ENCODE results near the gene ATP6V0C. TPM values are rescaled to one million over a fixed set of nuclear protein-coding genes. Genes with fewer than 3 reads are reported as not detected.
A peak's percentile ranks its signal among the peaks of the same experiment; 100 is the strongest.

ATP6V0C gene
- total RNA-seq (2016; rRNA removed; fragmentation: Illumina TruSeq; extraction: Trizol): 7.2 and 10.4 TPM in 2 replicates
- total RNA-seq (2016; cell fraction: cytosol; rRNA removed; fragmentation: Illumina TruSeq; extraction: Trizol; ENCODE audit: low read depth): 7.6 and 9.4 TPM in 2 replicates
- 5.7 and 10.1 TPM in 2 replicates for total RNA-seq (2016; cell fraction: insoluble cytoplasmic fraction; rRNA removed; fragmentation: Illumina TruSeq; extraction: Trizol)
- 11.1 and 14.0 TPM in 2 replicates for total RNA-seq (2016; cell fraction: membrane; rRNA removed; fragmentation: Illumina TruSeq; extraction: Trizol)
- 13.6 and 17.3 TPM in 2 replicates for total RNA-seq (2016; cell fraction: nucleus; rRNA removed; fragmentation: Illumina TruSeq; extraction: Trizol)
- 20.1 and 21.1 TPM in 2 replicates for polyA plus RNA-seq (2011; rRNA removed)
- 29.7 and 32.0 TPM in 2 replicates for polyA plus RNA-seq (2011; cell fraction: cytosol; rRNA removed)
- polyA plus RNA-seq (2011; cell fraction: nucleus; rRNA removed): 42.5 and 51.4 TPM in 2 replicates
- 133 and 154 TPM in 2 replicates for polyA plus RNA-seq (2012)
- 106 and 119 TPM in 2 replicates for polyA plus RNA-seq (2016; cell fraction: cytosol; fragmentation: Illumina TruSeq; extraction: Trizol; ENCODE audit: low read depth)
- 50.3 and 60.7 TPM in 2 replicates for polyA plus RNA-seq (2016; cell fraction: insoluble cytoplasmic fraction; fragmentation: Illumina TruSeq; extraction: Trizol; ENCODE audit: low read depth)
- polyA plus RNA-seq (2016; cell fraction: membrane; fragmentation: Illumina TruSeq; extraction: Trizol; ENCODE audit: low read depth): 97.9 and 104 TPM in 2 replicates
- 168 and 190 TPM in 2 replicates for polyA plus RNA-seq (2016; cell fraction: nucleus; fragmentation: Illumina TruSeq; extraction: Trizol; ENCODE audit: insufficient read depth, low read depth)
- polyA minus RNA-seq (2011; rRNA and poly(A)+ RNA removed; ENCODE audit: low replicate concordance): 20.0 and 29.5 TPM in 2 replicates
- 52.8 and 62.5 TPM in 2 replicates for polyA minus RNA-seq (2011; cell fraction: cytosol; rRNA and poly(A)+ RNA removed)
- 10.4 and 11.5 TPM in 2 replicates for polyA minus RNA-seq (2011; cell fraction: nucleus; rRNA and poly(A)+ RNA removed)
- percentile 64 among the genes with signal in this experiment for Bru-seq, nascent RNA
- BruChase-seq, experiment 1, labeled RNA remaining after a 6-hour chase: percentile 70 among the genes with signal in this experiment
- percentile 64 among the genes with signal in this experiment for BruChase-seq, experiment 2, labeled RNA remaining after a 2-hour chase
- long read RNA-seq, experiment 1, transcript ATP6V0C-201 (3 exons, 1,175 nt): major isoform, 23 of 24 reads
- long read RNA-seq, experiment 1, partial matches to known transcripts: 0 of 24 reads
- long read RNA-seq, experiment 1, other reads (novel, unspliced or antisense): 0 of 24 reads
- long read RNA-seq, experiment 2, transcript ATP6V0C-201 (3 exons, 1,175 nt): major isoform, 525 of 540 reads
- long read RNA-seq, experiment 2, transcript ATP6V0C-202 (2 exons, 1,081 nt): minor isoform, 11 of 540 reads
- long read RNA-seq, experiment 2, partial matches to known transcripts: 2 of 540 reads
- long read RNA-seq, experiment 2, other reads (novel, unspliced or antisense): 2 of 540 reads

DNA sequence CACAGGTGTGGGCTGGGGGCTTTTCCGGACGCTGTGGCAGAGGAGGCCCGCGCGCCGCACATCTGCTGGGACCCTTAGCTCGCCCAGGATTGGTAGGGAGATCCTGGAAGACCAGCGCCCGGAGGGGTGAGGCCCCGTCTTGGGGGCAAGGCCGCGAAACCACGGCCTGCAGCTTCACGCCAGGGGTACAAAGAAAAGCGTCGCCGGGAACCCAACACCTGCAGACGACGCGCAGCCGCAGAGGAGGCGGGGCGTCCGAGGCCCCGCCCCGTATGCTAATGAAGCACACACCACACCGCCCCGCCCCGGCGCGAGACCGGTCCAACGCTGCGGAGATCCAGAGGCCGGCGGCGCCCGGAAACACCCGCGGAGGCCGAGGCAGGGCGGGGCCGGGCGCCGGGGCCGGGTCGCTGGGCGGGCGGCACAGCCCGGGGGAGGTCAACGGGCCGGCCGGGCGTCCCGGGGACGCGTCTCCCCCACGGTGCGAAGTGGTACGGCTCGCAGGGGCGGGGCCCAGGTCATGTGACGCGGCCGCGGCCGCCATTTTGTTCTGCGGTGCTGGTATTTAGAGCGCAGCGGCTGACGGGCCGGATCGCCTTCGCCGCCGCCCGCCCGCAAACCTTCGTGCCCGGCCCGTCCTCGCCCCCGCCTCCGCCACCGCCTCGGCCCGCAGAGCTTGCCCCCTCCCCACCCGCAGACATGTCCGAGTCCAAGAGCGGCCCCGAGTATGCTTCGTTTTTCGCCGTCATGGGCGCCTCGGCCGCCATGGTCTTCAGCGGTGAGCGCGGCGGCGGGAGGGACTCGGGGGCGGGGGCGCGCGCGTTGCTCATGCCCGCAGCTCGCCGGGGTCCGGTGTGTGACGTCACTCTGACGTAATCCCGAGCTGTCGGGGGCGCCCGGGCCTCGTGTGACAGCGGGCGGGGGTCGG lies at the start of gene ATP6V0C:
TSS of gene ATP6V0C (plus strand) at position 548 of the 928 bp plus-strand sequence. CDS start at position 700, 152 bp downstream.
- CTCF ChIA-PET (ENCODE audit: low intra/inter-chr PET ratio, low total read pairs): interaction anchor here (1.3 kb wide), 1 partner anchor 11 kb away, joined by 3 read pairs; no protein-coding TSS in a partner anchor
- Histone ChIP-seq H3K4me1 (ENCODE audit: insufficient read depth, low read length) (peaks cover 57% of the 10 kb centered on the region), H2AFZ (ENCODE audit: low read length) (no peak within 1 kb of the TSS), H4K20me1 (ENCODE audit: insufficient read depth, low read length) (peaks cover 42% of the 10 kb centered on the region), H3K27me3 (ENCODE audit: control insufficient read depth in 1 of 2, insufficient read depth in 2 of 2, low read length in 2 of 2) (no peaks in the 10 kb centered on the region; a peak in 1 of 5 replicates), H3K9me3 (ENCODE audit: low read length) (no peaks in the 10 kb centered on the region), H3K36me3 (replicated peaks in 1 of 2; ENCODE audit: control insufficient read depth in 1 of 2, insufficient read depth in 2 of 2, low read length in 2 of 2) (peaks cover 0 to 4% of the 10 kb centered on the region in 2 experiments; a peak in 1 of 5 replicates), H3K4me3 (replicated peaks in 1 of 3; ENCODE audit: insufficient read depth in 1 of 3, low read depth in 2 of 3, low read length in 3 of 3) (peak within 1 kb of the TSS; percentile 89 to 97 (median 94)), H3K9ac (ENCODE audit: insufficient read depth, low read depth, low read length) (peak within 1 kb of the TSS; percentile 93), H3K4me2 (ENCODE audit: low read depth, low read length) (peak within 1 kb of the TSS; percentile 84), H3K79me2 (ENCODE audit: insufficient read depth, low read length) (peaks cover 42% of the 10 kb centered on the region), H3K27ac (ENCODE audit: extremely low read length, insufficient read depth, low read length) (peak within 1 kb of the TSS; percentile 91)
- no TSS peak for BruUV-seq (replicated peaks)
- FAIRE-seq (peak; percentile 77), DNase-seq (ENCODE audit: low spot score) (peak; percentile 83), ATAC-seq (peak; percentile 78)
- intact Hi-C loops (cut with micrococcal nuclease; ENCODE audit: unreplicated experiment): no loop called here
- POLR2A ChIA-PET: interaction anchor here (0.7 to 4.2 kb wide), 12 partner anchors 11 to 358 kb away, joined by 3 to 42 read pairs (median 4); partner anchors contain the start of genes CEMP1, ECI1, PDPK1 and PGP
- 3% methylated on average over 13 of the region's 122 CpGs for WGBS (ENCODE audit: low lambda C conversion rate)
- in situ Hi-C loops (cut with HindIII; ENCODE audit: extremely low pct_ligation_motif_present, low pct_unique_long_range_greater_than_20kb): no loop called here
- TF ChIP-seq GTF2F1 (IDR thresholded peaks at IDR 0.05; ENCODE audit: low read length): 0 out of 2 replicates have a peak, but pooled peaks have one; percentile 34
- no peak for TF ChIP-seq THRA (CRISPR knock-in tag; IDR thresholded peaks at IDR 0.05; ENCODE audit: borderline replicate concordance)
- TF ChIP-seq TP53 (CRISPR knock-in tag; conservative IDR thresholded peaks at IDR 0.05): 0 out of 2 replicates have a peak, but pooled peaks have one; percentile 49
- TF ChIP-seq, protein P1, sequence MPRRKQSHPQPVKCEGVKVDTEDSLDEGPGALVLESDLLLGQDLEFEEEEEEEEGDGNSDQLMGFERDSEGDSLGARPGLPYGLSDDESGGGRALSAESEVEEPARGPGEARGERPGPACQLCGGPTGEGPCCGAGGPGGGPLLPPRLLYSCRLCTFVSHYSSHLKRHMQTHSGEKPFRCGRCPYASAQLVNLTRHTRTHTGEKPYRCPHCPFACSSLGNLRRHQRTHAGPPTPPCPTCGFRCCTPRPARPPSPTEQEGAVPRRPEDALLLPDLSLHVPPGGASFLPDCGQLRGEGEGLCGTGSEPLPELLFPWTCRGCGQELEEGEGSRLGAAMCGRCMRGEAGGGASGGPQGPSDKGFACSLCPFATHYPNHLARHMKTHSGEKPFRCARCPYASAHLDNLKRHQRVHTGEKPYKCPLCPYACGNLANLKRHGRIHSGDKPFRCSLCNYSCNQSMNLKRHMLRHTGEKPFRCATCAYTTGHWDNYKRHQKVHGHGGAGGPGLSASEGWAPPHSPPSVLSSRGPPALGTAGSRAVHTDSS (CRISPR knock-in tag; conservative IDR thresholded peaks at IDR 0.05): no peak
- peak; percentile 99 for TF ChIP-seq CREB1 (IDR thresholded peaks at IDR 0.05)
- TF ChIP-seq CREB1 (CRISPR knock-in tag; IDR thresholded peaks at IDR 0.05): no peak
- no peak for TF ChIP-seq HNRNPL (IDR thresholded peaks at IDR 0.05; ENCODE audit: low read depth, low read length)
- no peak for TF ChIP-seq NFE2L2 (IDR thresholded peaks at IDR 0.05; ENCODE audit: low read length)
- TF ChIP-seq RFXANK (CRISPR knock-in tag; IDR thresholded peaks at IDR 0.05): no peak
- TF ChIP-seq ZNF274 (CRISPR knock-in tag; IDR thresholded peaks at IDR 0.05): peak; percentile 32; the same call in 1 of the 2 replicates
- no peak for TF ChIP-seq NCOA5 (CRISPR knock-in tag; IDR thresholded peaks at IDR 0.05)
- no peak for TF ChIP-seq SNAI1 (CRISPR knock-in tag; IDR thresholded peaks at IDR 0.05; ENCODE audit: borderline replicate concordance)
- TF ChIP-seq POLR2AphosphoS2 (IDR thresholded peaks at IDR 0.05; ENCODE audit: low read depth, low read length): no peak
- TF ChIP-seq PHB2 (IDR thresholded peaks at IDR 0.05; ENCODE audit: partially characterized antibody): no peak
